ENCODE results near the gene OR12D1.
"Not testable (repeated sequence)": the region's sequence is repeated elsewhere in the genome, so short reads cannot be mapped to it uniquely, and the experiment has no call there.

OR12D1 gene

GRCh38 chr6:29424575-29424974, 9.8 kb downstream of the OR12D1 start:
- Histone ChIP-seq H3K4me3 (ENCODE audit: low read length, poor library complexity, severe bottlenecking) (no peak overlapping the region), H3K9me2 (replicated peaks; ENCODE audit: low read depth, low read length) (no peaks in the 10 kb centered on the region), H3K4me1 (ENCODE audit: insufficient read depth, low read length, poor library complexity, severe bottlenecking) (no peaks in the 10 kb centered on the region), H3K27me3 (ENCODE audit: insufficient read depth, low read length, poor library complexity, severe bottlenecking) (no peaks in the 10 kb centered on the region), H3K9me3 (ENCODE audit: insufficient read depth, low read depth, low read length) (0 out of 2 replicates have a peak, but pooled peaks cover 4% of the 10 kb centered on the region), H2AFZ (ENCODE audit: low read length) (no peak overlapping the region), H3K9ac (ENCODE audit: low read depth, low read length, poor library complexity, severe bottlenecking) (no peak overlapping the region), H3K4me2 (ENCODE audit: low read depth, low read length, poor library complexity, severe bottlenecking) (no peak overlapping the region), H4K20me1 (ENCODE audit: insufficient read depth, low read length, poor library complexity, severe bottlenecking) (no peaks in the 10 kb centered on the region), H3K79me2 (ENCODE audit: insufficient read depth, low read length) (no peaks in the 10 kb centered on the region), H3K36me3 (ENCODE audit: insufficient read depth, low read length) (no peaks in the 10 kb centered on the region), H3F3A (ENCODE audit: low read depth) (no peaks in the 10 kb centered on the region)
- TF ChIP-seq EZH2phosphoT487 (IDR thresholded peaks at IDR 0.05; ENCODE audit: borderline replicate concordance), result no peak
- no peak for TF ChIP-seq CTCF (conservative IDR thresholded peaks at IDR 0.05; ENCODE audit: low read length)

- H3K4me1 ChIP-seq (ENCODE audit: insufficient read depth, low read length, poor library complexity, severe bottlenecking), result no peaks in the 10 kb centered on the region
- H3K27me3 ChIP-seq (ENCODE audit: insufficient read depth, low read length, poor library complexity, severe bottlenecking), result no peaks in the 10 kb centered on the region
- no peaks in the 10 kb centered on the region for H3K79me2 ChIP-seq (ENCODE audit: insufficient read depth, low read length)
- TF ChIP-seq CTCF (conservative IDR thresholded peaks at IDR 0.05; ENCODE audit: low read length) (no peak), EZH2phosphoT487 (IDR thresholded peaks at IDR 0.05; ENCODE audit: borderline replicate concordance) (no peak)
- no peak overlapping the region for H3K4me2 ChIP-seq (ENCODE audit: low read depth, low read length, poor library complexity, severe bottlenecking)
- no peaks in the 10 kb centered on the region for H3K36me3 ChIP-seq (ENCODE audit: insufficient read depth, low read length)
- no peak overlapping the region for H3K9ac ChIP-seq (ENCODE audit: low read depth, low read length, poor library complexity, severe bottlenecking)
- no peaks in the 10 kb centered on the region for H3K9me2 ChIP-seq (replicated peaks; ENCODE audit: low read depth, low read length)
- H3F3A ChIP-seq (ENCODE audit: low read depth), result no peaks in the 10 kb centered on the region
- 0 out of 2 replicates have a peak, but pooled peaks cover 4% of the 10 kb centered on the region for H3K9me3 ChIP-seq (ENCODE audit: insufficient read depth, low read depth, low read length)
- H4K20me1 ChIP-seq (ENCODE audit: insufficient read depth, low read length, poor library complexity, severe bottlenecking), result no peaks in the 10 kb centered on the region
- H3K4me3 ChIP-seq (ENCODE audit: low read length, poor library complexity, severe bottlenecking), result no peak overlapping the region
- no peak overlapping the region for H2AFZ ChIP-seq (ENCODE audit: low read length)
Measured at GRCh38 chr6:29425075-29425474, 10.3 kb downstream of the OR12D1 start.

- Histone ChIP-seq H3K4me1 (ENCODE audit: insufficient read depth, low read length, poor library complexity, severe bottlenecking) (peaks cover under 1% of the 10 kb centered on the region), H3K9me3 (ENCODE audit: insufficient read depth, low read depth, low read length) (no peaks in the 10 kb centered on the region), H3K79me2 (ENCODE audit: insufficient read depth, low read length) (no peaks in the 10 kb centered on the region), H4K20me1 (ENCODE audit: insufficient read depth, low read length, poor library complexity, severe bottlenecking) (no peaks in the 10 kb centered on the region), H3F3A (ENCODE audit: low read depth) (no peaks in the 10 kb centered on the region), H3K4me3 (ENCODE audit: low read length, poor library complexity, severe bottlenecking) (no peak overlapping the region), H3K36me3 (ENCODE audit: insufficient read depth, low read length) (no peaks in the 10 kb centered on the region), H2AFZ (ENCODE audit: low read length) (no peak overlapping the region), H3K9ac (ENCODE audit: low read depth, low read length, poor library complexity, severe bottlenecking) (no peak overlapping the region), H3K4me2 (ENCODE audit: low read depth, low read length, poor library complexity, severe bottlenecking) (no peak overlapping the region), H3K9me2 (replicated peaks; ENCODE audit: low read depth, low read length) (no peaks in the 10 kb centered on the region), H3K27me3 (ENCODE audit: insufficient read depth, low read length, poor library complexity, severe bottlenecking) (no peaks in the 10 kb centered on the region)
- TF ChIP-seq CTCF (conservative IDR thresholded peaks at IDR 0.05; ENCODE audit: low read length) (no peak), EZH2phosphoT487 (IDR thresholded peaks at IDR 0.05; ENCODE audit: borderline replicate concordance) (no peak)
Measured at GRCh38 chr6:29426654-29427053, 11.9 kb downstream of the OR12D1 start.

- not testable (repeated sequence) for H4K20me1 ChIP-seq (ENCODE audit: insufficient read depth, low read length, poor library complexity, severe bottlenecking); H3K4me2 ChIP-seq (ENCODE audit: low read depth, low read length, poor library complexity, severe bottlenecking); H3K9me2 ChIP-seq (replicated peaks; ENCODE audit: low read depth, low read length); H3F3A ChIP-seq (ENCODE audit: low read depth); H3K79me2 ChIP-seq (ENCODE audit: insufficient read depth, low read length); H3K4me3 ChIP-seq (ENCODE audit: low read length, poor library complexity, severe bottlenecking); H3K9ac ChIP-seq (ENCODE audit: low read depth, low read length, poor library complexity, severe bottlenecking); H3K27me3 ChIP-seq (ENCODE audit: insufficient read depth, low read length, poor library complexity, severe bottlenecking); H3K36me3 ChIP-seq (ENCODE audit: insufficient read depth, low read length); H2AFZ ChIP-seq (ENCODE audit: low read length); H3K4me1 ChIP-seq (ENCODE audit: insufficient read depth, low read length, poor library complexity, severe bottlenecking); H3K9me3 ChIP-seq (ENCODE audit: insufficient read depth, low read depth, low read length)
Measured at GRCh38 chr6:29436730-29437129, 22.0 kb downstream of the OR12D1 start.
